NT2/D1 (cell line): Measurements from ENCODE around the gene UTF1.

ENCODE experiments used
- SUZ12 ChIP-seq: IDR thresholded peaks from 2 replicates; pipeline ENCODE4 v1.6.1; 2011; ENCODE audit not compliant: insufficient read length, insufficient read depth; ENCODE audit errors: extremely low read depth
- YY1 ChIP-seq: IDR thresholded peaks from 2 replicates; pipeline ENCODE4 v1.6.1; 2011; ENCODE audit not compliant: insufficient read length, insufficient read depth
- ZNF274 ChIP-seq: IDR thresholded peaks from 2 replicates; pipeline ENCODE4 v1.6.1; 2011; ENCODE audit warnings: mild to moderate bottlenecking, low read depth, low read length

DNA sequence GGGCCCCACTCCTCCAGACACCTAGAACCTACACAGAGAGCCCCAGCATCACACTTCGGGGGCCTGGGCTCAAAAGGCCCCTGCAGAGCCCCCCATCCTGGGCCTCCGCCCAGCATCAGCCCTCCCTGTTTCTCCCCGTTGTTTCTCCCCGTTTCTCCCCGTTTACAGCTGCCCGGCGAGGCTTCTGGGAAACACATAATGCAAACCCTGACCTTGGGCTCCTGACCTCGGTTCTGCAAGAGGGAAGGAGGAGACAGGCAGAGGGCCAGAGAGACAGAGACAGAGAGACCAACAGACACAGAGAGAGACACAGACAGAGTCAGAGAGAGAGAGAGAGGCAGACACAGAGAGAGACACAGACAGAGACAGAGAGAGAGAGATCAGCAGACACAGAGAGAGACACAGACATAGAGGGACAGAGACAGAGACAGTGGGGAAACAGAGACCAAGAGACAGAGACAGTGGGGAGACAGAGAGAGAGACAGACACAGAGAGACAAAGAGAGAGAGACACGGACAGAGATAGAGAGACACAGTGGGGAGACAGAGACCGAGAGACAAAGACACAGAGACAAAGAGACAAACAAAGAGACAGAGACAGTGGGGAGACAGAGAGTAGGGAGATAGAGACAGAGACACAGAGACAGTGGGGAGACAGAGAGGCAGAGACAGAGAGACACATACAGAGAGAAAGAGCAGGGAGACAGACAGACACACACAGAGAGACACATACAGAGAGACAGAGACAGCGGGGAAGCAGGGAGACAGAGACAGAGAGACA lies 20.1 kb downstream of the UTF1 start:
- TF ChIP-seq ZNF274 (no peak), YY1 (no peak), SUZ12 (no peak)
